ENCODE results near the gene PSMD5. TPM values are rescaled to one million over a fixed set of nuclear protein-coding genes. Genes with fewer than 3 reads are reported as not detected.
A peak's percentile ranks its signal among the peaks of the same experiment; 100 is the strongest.

Gene PSMD5
- total and polyA plus RNA-seq, 2 donors (not counting 1 experiment from before 2014, with no cell fraction given) = 33.9 to 48.3 TPM

DNA sequence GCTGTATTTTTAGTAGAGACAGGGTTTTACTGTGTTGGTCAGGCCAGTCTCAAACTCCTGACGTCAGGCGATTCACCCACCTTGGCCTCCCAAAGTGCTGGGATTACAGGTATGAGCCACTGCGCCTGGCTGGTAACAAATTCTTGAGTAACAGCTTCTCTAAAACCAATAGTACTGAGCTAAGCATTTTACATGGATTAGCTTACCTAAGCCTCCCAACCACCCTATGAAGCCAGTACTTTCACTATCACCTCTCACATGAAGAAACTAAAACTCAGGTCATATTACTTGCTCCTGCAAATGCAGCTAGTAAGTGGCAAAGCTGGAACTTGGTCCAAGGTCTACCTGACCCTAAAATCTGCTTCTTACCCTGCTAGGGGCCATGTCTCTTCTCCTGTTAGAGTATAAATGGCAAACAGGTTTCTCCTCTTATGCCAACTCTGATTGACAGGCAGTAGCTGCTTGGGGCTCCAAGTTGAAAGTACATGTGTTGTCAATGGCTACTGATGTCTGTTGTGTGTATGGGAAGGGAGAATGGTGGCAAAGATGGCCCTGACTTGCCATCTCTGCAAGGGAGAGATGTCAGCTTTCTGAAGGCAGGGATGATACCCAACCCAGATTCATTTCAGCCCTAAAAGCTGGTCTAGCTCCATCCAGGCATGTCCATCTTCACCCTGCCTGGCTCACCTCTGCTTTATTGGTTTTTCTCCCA lies 30.2 kb upstream of the PSMD5 start:
- Histone ChIP-seq H3K27ac (ENCODE audit: insufficient read depth, low read length) (no peak overlapping the region), H3K36me3 (ENCODE audit: control insufficient read depth, insufficient read depth, low read length) (peaks cover 11% of the 10 kb centered on the region), H4K20me1 (ENCODE audit: control insufficient read depth, extremely low read depth, insufficient read depth, low read length) (no peaks in the 10 kb centered on the region), H3K27me3 (ENCODE audit: control insufficient read depth, insufficient read depth, low read length) (no peaks in the 10 kb centered on the region), H3K4me3 (replicated peaks in 1 of 4; ENCODE audit: control extremely low read depth in 1 of 4, insufficient read depth in 1 of 4, low read depth in 3 of 4, low read length in 4 of 4) (no peak overlapping the region), H3K4me1 (ENCODE audit: control insufficient read depth, extremely low read depth, insufficient read depth, low read length) (peaks cover 16% of the 10 kb centered on the region), H3K9me3 (ENCODE audit: control insufficient read depth, insufficient read depth, low read depth, low read length) (no peaks in the 10 kb centered on the region), H3K79me2 (ENCODE audit: control insufficient read depth, insufficient read depth, low read length) (peaks cover 15% of the 10 kb centered on the region), H3K4me2 (ENCODE audit: extremely low read depth, insufficient read depth, low read length) (no peak overlapping the region), H3K9ac (ENCODE audit: insufficient read depth, low read length) (no peak overlapping the region), H2AFZ (ENCODE audit: low read length) (no peak overlapping the region)
- TF ChIP-seq, protein P1, sequence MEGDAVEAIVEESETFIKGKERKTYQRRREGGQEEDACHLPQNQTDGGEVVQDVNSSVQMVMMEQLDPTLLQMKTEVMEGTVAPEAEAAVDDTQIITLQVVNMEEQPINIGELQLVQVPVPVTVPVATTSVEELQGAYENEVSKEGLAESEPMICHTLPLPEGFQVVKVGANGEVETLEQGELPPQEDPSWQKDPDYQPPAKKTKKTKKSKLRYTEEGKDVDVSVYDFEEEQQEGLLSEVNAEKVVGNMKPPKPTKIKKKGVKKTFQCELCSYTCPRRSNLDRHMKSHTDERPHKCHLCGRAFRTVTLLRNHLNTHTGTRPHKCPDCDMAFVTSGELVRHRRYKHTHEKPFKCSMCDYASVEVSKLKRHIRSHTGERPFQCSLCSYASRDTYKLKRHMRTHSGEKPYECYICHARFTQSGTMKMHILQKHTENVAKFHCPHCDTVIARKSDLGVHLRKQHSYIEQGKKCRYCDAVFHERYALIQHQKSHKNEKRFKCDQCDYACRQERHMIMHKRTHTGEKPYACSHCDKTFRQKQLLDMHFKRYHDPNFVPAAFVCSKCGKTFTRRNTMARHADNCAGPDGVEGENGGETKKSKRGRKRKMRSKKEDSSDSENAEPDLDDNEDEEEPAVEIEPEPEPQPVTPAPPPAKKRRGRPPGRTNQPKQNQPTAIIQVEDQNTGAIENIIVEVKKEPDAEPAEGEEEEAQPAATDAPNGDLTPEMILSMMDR (conservative IDR thresholded peaks at IDR 0.05 in 1 of 2, IDR thresholded peaks at IDR 0.05 in 1 of 2; ENCODE audit: low read depth in 1 of 2, low read length in 2 of 2) = no peak
- TF ChIP-seq EZH2 (IDR thresholded peaks at IDR 0.05; ENCODE audit: low read length, missing control alignments) = no peak
- DNase-seq (ENCODE audit: low read depth in 2 of 2) = no peak

DNA sequence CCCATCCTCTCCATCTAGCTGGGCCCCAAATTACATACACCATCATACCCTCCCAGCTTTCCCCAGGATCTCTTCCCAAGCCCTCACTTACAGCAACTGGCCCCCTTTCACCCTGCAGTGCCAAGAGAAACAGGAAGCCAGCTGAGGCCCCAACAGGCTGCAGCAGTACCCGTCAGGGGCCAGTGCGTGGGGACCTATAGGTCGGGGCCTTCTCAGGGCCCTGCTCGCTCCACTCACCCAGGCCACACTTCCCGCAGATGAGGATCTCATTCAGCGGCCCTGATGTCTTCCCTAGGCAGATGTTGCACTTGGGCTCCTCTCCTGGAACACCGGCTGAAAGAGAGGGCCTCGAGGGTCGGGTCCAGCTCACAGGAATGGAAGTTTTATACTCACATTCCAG lies 27.5 kb upstream of the PSMD5 start:
- peaks cover 6% of the 10 kb centered on the region for H3K79me2 ChIP-seq (ENCODE audit: control insufficient read depth, insufficient read depth, low read length)
- H2AFZ ChIP-seq (ENCODE audit: low read length) = no peak overlapping the region
- TF ChIP-seq EZH2 (IDR thresholded peaks at IDR 0.05; ENCODE audit: low read length, missing control alignments) = no peak
- TF ChIP-seq, protein P1 (conservative IDR thresholded peaks at IDR 0.05 in 1 of 2, IDR thresholded peaks at IDR 0.05 in 1 of 2; ENCODE audit: low read depth in 1 of 2, low read length in 2 of 2) = no peak
- H3K9ac ChIP-seq (ENCODE audit: insufficient read depth, low read length) = no peak overlapping the region
- no peaks in the 10 kb centered on the region for H3K27me3 ChIP-seq (ENCODE audit: control insufficient read depth, insufficient read depth, low read length)
- peaks cover 10% of the 10 kb centered on the region for H3K4me1 ChIP-seq (ENCODE audit: control insufficient read depth, extremely low read depth, insufficient read depth, low read length)
- H3K9me3 ChIP-seq (ENCODE audit: control insufficient read depth, insufficient read depth, low read depth, low read length) = no peaks in the 10 kb centered on the region
- H3K27ac ChIP-seq (ENCODE audit: insufficient read depth, low read length) = no peak overlapping the region
- no peak overlapping the region for H3K4me3 ChIP-seq (replicated peaks in 1 of 4; ENCODE audit: control extremely low read depth in 1 of 4, insufficient read depth in 1 of 4, low read depth in 3 of 4, low read length in 4 of 4)
- no peaks in the 10 kb centered on the region for H4K20me1 ChIP-seq (ENCODE audit: control insufficient read depth, extremely low read depth, insufficient read depth, low read length)
- no peak for DNase-seq (ENCODE audit: low read depth in 2 of 2)
- no peak overlapping the region for H3K4me2 ChIP-seq (ENCODE audit: extremely low read depth, insufficient read depth, low read length)
- peaks cover 19% of the 10 kb centered on the region for H3K36me3 ChIP-seq (ENCODE audit: control insufficient read depth, insufficient read depth, low read length)

DNA sequence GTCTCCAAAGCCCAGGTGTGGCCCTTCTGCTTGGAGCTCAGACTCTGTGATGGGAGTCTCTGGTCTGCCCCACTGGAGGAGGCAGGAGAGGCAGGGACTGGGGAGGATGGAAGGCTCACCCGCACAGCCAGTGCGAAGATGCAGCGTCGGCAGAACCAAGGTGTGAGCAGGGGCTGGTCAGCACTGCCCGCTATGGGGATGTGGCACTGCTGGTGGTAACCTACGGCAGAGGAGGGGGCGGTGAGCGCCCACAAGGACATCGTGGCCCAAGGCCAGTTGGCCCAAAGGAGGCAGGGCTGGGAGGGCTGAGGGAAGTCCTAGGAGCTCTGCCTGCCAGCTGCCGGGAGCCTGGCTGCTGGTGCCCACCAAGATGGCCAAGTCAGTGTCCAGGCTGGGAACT lies 27.0 kb upstream of the PSMD5 start:
- no peak overlapping the region for H3K4me2 ChIP-seq (ENCODE audit: extremely low read depth, insufficient read depth, low read length)
- H3K4me1 ChIP-seq (ENCODE audit: control insufficient read depth, extremely low read depth, insufficient read depth, low read length) = peaks cover 10% of the 10 kb centered on the region
- H4K20me1 ChIP-seq (ENCODE audit: control insufficient read depth, extremely low read depth, insufficient read depth, low read length) = no peaks in the 10 kb centered on the region
- no peaks in the 10 kb centered on the region for H3K27me3 ChIP-seq (ENCODE audit: control insufficient read depth, insufficient read depth, low read length)
- H2AFZ ChIP-seq (ENCODE audit: low read length) = no peak overlapping the region
- H3K36me3 ChIP-seq (ENCODE audit: control insufficient read depth, insufficient read depth, low read length) = peaks cover 19% of the 10 kb centered on the region
- peak overlapping the region; percentile 40 for H3K27ac ChIP-seq (ENCODE audit: insufficient read depth, low read length)
- H3K9me3 ChIP-seq (ENCODE audit: control insufficient read depth, insufficient read depth, low read depth, low read length) = no peaks in the 10 kb centered on the region
- H3K4me3 ChIP-seq (replicated peaks in 1 of 4; ENCODE audit: control extremely low read depth in 1 of 4, insufficient read depth in 1 of 4, low read depth in 3 of 4, low read length in 4 of 4) = no peak overlapping the region
- DNase-seq (ENCODE audit: low read depth in 2 of 2) = no peak
- H3K9ac ChIP-seq (ENCODE audit: insufficient read depth, low read length) = no peak overlapping the region
- peaks cover 2% of the 10 kb centered on the region for H3K79me2 ChIP-seq (ENCODE audit: control insufficient read depth, insufficient read depth, low read length)
- no peak for TF ChIP-seq EZH2 (IDR thresholded peaks at IDR 0.05; ENCODE audit: low read length, missing control alignments)
- TF ChIP-seq, protein P1 (conservative IDR thresholded peaks at IDR 0.05 in 1 of 2, IDR thresholded peaks at IDR 0.05 in 1 of 2; ENCODE audit: low read depth in 1 of 2, low read length in 2 of 2) = no peak

All from fibroblast of lung (primary cell).